ENCODE results near the gene HIVEP3.

DNA sequence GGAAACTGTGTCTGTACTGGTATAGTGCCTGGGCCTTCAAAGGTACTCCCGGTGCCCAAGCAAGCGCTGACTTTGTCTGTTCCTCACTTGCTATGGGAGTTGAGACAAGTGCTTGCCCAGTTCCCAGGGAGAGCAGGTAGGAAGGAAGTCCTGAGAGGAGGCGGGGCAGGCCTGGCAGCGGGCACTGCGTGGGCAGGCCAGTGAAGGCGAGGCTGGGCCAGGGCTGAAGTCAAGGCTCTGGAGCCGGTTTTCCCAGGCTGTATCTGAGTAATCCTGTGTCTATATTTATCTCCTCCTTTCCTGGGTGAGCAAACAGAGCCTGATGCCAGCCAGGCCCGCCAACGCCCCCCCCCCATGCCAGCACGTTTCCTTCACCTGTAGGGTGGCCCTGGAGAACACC lies 418.3 kb downstream of the HIVEP3 start:
- TF ChIP-seq, protein P1, sequence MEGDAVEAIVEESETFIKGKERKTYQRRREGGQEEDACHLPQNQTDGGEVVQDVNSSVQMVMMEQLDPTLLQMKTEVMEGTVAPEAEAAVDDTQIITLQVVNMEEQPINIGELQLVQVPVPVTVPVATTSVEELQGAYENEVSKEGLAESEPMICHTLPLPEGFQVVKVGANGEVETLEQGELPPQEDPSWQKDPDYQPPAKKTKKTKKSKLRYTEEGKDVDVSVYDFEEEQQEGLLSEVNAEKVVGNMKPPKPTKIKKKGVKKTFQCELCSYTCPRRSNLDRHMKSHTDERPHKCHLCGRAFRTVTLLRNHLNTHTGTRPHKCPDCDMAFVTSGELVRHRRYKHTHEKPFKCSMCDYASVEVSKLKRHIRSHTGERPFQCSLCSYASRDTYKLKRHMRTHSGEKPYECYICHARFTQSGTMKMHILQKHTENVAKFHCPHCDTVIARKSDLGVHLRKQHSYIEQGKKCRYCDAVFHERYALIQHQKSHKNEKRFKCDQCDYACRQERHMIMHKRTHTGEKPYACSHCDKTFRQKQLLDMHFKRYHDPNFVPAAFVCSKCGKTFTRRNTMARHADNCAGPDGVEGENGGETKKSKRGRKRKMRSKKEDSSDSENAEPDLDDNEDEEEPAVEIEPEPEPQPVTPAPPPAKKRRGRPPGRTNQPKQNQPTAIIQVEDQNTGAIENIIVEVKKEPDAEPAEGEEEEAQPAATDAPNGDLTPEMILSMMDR (conservative IDR thresholded peaks at IDR 0.05; ENCODE audit: low read length), result no peak
- no peak for TF ChIP-seq EZH2phosphoT487 (IDR thresholded peaks at IDR 0.05; ENCODE audit: borderline replicate concordance)

Measured in Loucy (cell line).